Measurements from ENCODE around the gene CCER1.

DNA sequence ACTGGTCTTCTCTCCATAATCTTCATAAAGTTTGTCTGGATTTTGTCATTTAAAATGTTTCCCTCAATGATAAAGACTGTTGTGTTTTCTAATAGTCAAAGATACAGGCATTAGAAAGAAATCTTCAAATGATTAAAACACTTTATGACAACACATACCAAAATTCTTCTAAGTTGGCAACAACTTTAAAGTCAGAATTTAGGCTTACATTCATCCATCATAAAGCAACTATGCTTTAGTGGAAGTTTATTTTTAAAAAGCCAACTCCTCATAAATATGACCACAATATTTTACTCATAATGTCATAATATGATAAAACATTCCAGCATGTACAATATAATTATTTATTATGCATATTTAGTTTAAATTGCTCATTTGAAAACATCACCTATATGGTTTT, 17.2 kb upstream of the CCER1 start:
- TF ChIP-seq, protein P1, sequence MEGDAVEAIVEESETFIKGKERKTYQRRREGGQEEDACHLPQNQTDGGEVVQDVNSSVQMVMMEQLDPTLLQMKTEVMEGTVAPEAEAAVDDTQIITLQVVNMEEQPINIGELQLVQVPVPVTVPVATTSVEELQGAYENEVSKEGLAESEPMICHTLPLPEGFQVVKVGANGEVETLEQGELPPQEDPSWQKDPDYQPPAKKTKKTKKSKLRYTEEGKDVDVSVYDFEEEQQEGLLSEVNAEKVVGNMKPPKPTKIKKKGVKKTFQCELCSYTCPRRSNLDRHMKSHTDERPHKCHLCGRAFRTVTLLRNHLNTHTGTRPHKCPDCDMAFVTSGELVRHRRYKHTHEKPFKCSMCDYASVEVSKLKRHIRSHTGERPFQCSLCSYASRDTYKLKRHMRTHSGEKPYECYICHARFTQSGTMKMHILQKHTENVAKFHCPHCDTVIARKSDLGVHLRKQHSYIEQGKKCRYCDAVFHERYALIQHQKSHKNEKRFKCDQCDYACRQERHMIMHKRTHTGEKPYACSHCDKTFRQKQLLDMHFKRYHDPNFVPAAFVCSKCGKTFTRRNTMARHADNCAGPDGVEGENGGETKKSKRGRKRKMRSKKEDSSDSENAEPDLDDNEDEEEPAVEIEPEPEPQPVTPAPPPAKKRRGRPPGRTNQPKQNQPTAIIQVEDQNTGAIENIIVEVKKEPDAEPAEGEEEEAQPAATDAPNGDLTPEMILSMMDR (IDR thresholded peaks at IDR 0.05 in 4 of 5, conservative IDR thresholded peaks at IDR 0.05 in 1 of 5) = no peak
- TF ChIP-seq POLR2A (IDR thresholded peaks at IDR 0.05) = no peak

Measured in gastrocnemius medialis (tissue), 4 donors.